GM21526 (cell line): Measurements from ENCODE around the gene TRIM59.

Experiments
- ATAC-seq: cut with Tn5 transposase; IDR thresholded peaks from one replicate; pipeline ENCODE4 v1.9.1; 2021; ENCODE audit warnings: moderate library complexity; ENCODE audit not compliant: unreplicated experiment, low FRiP score

TRIM59 gene

GRCh38 chr3:160449636-160450598 is at the start of gene TRIM59:
TRIM59 (minus strand) TSS chr3:160449786; CDS start chr3:160439183, 10,603 bp downstream.
- ATAC-seq = peak; percentile 92

GRCh38 chr3:160498202-160498601 is 48.6 kb upstream of the TRIM59 start:
- no peak for ATAC-seq

- ATAC-seq = no peak
Observed at GRCh38 chr3:160490166-160490565, 40.6 kb upstream of the TRIM59 start.

- no peak for ATAC-seq
Observed at GRCh38 chr3:160486459-160486869, 36.9 kb upstream of the TRIM59 start.

- no peak for ATAC-seq
Observed at GRCh38 chr3:160482796-160483195, 33.2 kb upstream of the TRIM59 start.

- ATAC-seq = no peak
Observed at GRCh38 chr3:160481856-160482255, 32.3 kb upstream of the TRIM59 start.

- no peak for ATAC-seq
Observed at GRCh38 chr3:160480931-160481330, 31.3 kb upstream of the TRIM59 start.

- no peak for ATAC-seq
Observed at GRCh38 chr3:160479376-160479775, 29.8 kb upstream of the TRIM59 start.

GRCh38 chr3:160478338-160478737 is 28.8 kb upstream of the TRIM59 start:
- ATAC-seq = no peak

- ATAC-seq = no peak
Observed at GRCh38 chr3:160477750-160478149, 28.2 kb upstream of the TRIM59 start.

GRCh38 chr3:160475884-160476283 is 26.3 kb upstream of the TRIM59 start:
- ATAC-seq = no peak

GRCh38 chr3:160475153-160475552 is 25.6 kb upstream of the TRIM59 start:
- ATAC-seq = no peak

- ATAC-seq = no peak
Observed at GRCh38 chr3:160474416-160474838, 24.8 kb upstream of the TRIM59 start.

- no peak for ATAC-seq
Observed at GRCh38 chr3:160473978-160474377, 24.4 kb upstream of the TRIM59 start.

- no peak for ATAC-seq
Observed at GRCh38 chr3:160473221-160473620, 23.6 kb upstream of the TRIM59 start.

GRCh38 chr3:160472344-160472743 is 22.8 kb upstream of the TRIM59 start:
- ATAC-seq = no peak

- no peak for ATAC-seq
Observed at GRCh38 chr3:160471892-160472291, 22.3 kb upstream of the TRIM59 start.

- ATAC-seq = no peak
Observed at GRCh38 chr3:160470181-160470580, 20.6 kb upstream of the TRIM59 start.

GRCh38 chr3:160464971-160465370 is 15.4 kb upstream of the TRIM59 start:
- ATAC-seq = no peak

- ATAC-seq = no peak
Observed at GRCh38 chr3:160464321-160464720, 14.7 kb upstream of the TRIM59 start.

GRCh38 chr3:160460033-160460432 is 10.4 kb upstream of the TRIM59 start:
- no peak for ATAC-seq

- no peak for ATAC-seq
Observed at GRCh38 chr3:160459450-160459970, 9.9 kb upstream of the TRIM59 start.
